Ishikawa (cell line): ENCODE measurements around the gene ROS1.

Source experiments
- CEBPB ChIP-seq: IDR thresholded peaks from 2 replicates; pipeline ENCODE4 v1.6.1; 2012
- CREB1 ChIP-seq: IDR thresholded peaks from 2 replicates; pipeline ENCODE4 v1.6.1; 2012; ENCODE audit warnings: low read depth
- EGR1 ChIP-seq: IDR thresholded peaks from 2 replicates; pipeline ENCODE4 v1.6.1; 2012
- EP300 ChIP-seq: IDR thresholded peaks from 2 replicates; pipeline ENCODE4 v1.6.1; 2012; ENCODE audit warnings: borderline replicate concordance
- FOXM1 ChIP-seq: IDR thresholded peaks from 2 replicates; pipeline ENCODE4 v1.6.1; 2012; ENCODE audit warnings: low read depth, borderline replicate concordance
- NFIC ChIP-seq: IDR thresholded peaks from 2 replicates; pipeline ENCODE4 v1.6.1; 2012
- RAD21 ChIP-seq: IDR thresholded peaks from 2 replicates; pipeline ENCODE4 v1.6.1; 2012; ENCODE audit warnings: low read depth
- TAF1 ChIP-seq: IDR thresholded peaks from 2 replicates; pipeline ENCODE4 v1.6.1; 2012; ENCODE audit warnings: low read depth, mild to moderate bottlenecking
- TCF12 ChIP-seq: IDR thresholded peaks from 2 replicates; pipeline ENCODE4 v1.6.1; 2012; ENCODE audit warnings: low read depth
- TEAD4 ChIP-seq: IDR thresholded peaks from 2 replicates; pipeline ENCODE4 v1.6.1; 2012
- YY1 ChIP-seq: IDR thresholded peaks from 2 replicates; pipeline ENCODE4 v1.6.1; 2012; ENCODE audit warnings: low read depth
- ZBTB7A ChIP-seq: IDR thresholded peaks from 2 replicates; pipeline ENCODE4 v1.6.1; 2012; ENCODE audit warnings: low read depth
- TF ChIP-seq, protein P1 (sequence below): IDR thresholded peaks from 2 replicates; pipeline ENCODE4 v1.6.1; 2012; ENCODE audit warnings: low read depth, mild to moderate bottlenecking
- TF ChIP-seq, protein P2 (sequence below): IDR thresholded peaks from 2 replicates; pipeline ENCODE4 v1.6.1; 2012
- TF ChIP-seq, protein P3 (sequence below): IDR thresholded peaks from 2 replicates; pipeline ENCODE4 v1.6.1; 2012

ROS1 gene

DNA sequence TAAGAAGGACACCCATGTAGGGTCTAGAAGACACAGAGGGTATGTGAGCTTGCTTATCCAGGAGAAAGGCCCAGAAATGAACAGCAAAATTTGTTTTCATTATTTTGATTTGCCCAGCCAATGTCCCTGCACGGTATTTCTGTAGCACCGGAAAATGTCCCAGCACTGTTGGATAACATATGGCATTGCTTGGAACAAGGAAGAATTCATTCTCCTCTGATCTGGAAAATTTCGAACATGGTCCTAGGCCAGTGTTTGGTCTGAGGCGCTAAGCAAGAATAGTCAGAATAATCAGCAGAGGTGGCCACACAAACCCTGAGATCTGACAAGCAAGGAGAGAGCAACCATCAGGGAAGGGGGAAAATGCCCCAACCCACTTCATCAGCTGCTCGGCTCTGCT, 26.6 kb downstream of the ROS1 start:
- TF ChIP-seq TCF12 (no peak), FOXM1 (no peak), ZBTB7A (no peak), CREB1 (no peak), NFIC (no peak), YY1 (no peak), CEBPB (no peak), TAF1 (no peak), EGR1 (no peak), RAD21 (no peak), TEAD4 (no peak), EP300 (no peak)
- TF ChIP-seq, protein P1, sequence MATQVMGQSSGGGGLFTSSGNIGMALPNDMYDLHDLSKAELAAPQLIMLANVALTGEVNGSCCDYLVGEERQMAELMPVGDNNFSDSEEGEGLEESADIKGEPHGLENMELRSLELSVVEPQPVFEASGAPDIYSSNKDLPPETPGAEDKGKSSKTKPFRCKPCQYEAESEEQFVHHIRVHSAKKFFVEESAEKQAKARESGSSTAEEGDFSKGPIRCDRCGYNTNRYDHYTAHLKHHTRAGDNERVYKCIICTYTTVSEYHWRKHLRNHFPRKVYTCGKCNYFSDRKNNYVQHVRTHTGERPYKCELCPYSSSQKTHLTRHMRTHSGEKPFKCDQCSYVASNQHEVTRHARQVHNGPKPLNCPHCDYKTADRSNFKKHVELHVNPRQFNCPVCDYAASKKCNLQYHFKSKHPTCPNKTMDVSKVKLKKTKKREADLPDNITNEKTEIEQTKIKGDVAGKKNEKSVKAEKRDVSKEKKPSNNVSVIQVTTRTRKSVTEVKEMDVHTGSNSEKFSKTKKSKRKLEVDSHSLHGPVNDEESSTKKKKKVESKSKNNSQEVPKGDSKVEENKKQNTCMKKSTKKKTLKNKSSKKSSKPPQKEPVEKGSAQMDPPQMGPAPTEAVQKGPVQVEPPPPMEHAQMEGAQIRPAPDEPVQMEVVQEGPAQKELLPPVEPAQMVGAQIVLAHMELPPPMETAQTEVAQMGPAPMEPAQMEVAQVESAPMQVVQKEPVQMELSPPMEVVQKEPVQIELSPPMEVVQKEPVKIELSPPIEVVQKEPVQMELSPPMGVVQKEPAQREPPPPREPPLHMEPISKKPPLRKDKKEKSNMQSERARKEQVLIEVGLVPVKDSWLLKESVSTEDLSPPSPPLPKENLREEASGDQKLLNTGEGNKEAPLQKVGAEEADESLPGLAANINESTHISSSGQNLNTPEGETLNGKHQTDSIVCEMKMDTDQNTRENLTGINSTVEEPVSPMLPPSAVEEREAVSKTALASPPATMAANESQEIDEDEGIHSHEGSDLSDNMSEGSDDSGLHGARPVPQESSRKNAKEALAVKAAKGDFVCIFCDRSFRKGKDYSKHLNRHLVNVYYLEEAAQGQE: no peak
- TF ChIP-seq, protein P2, sequence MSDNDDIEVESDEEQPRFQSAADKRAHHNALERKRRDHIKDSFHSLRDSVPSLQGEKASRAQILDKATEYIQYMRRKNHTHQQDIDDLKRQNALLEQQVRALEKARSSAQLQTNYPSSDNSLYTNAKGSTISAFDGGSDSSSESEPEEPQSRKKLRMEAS: no peak
- TF ChIP-seq, protein P3, sequence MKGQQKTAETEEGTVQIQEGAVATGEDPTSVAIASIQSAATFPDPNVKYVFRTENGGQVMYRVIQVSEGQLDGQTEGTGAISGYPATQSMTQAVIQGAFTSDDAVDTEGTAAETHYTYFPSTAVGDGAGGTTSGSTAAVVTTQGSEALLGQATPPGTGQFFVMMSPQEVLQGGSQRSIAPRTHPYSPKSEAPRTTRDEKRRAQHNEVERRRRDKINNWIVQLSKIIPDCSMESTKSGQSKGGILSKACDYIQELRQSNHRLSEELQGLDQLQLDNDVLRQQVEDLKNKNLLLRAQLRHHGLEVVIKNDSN: no peak

DNA sequence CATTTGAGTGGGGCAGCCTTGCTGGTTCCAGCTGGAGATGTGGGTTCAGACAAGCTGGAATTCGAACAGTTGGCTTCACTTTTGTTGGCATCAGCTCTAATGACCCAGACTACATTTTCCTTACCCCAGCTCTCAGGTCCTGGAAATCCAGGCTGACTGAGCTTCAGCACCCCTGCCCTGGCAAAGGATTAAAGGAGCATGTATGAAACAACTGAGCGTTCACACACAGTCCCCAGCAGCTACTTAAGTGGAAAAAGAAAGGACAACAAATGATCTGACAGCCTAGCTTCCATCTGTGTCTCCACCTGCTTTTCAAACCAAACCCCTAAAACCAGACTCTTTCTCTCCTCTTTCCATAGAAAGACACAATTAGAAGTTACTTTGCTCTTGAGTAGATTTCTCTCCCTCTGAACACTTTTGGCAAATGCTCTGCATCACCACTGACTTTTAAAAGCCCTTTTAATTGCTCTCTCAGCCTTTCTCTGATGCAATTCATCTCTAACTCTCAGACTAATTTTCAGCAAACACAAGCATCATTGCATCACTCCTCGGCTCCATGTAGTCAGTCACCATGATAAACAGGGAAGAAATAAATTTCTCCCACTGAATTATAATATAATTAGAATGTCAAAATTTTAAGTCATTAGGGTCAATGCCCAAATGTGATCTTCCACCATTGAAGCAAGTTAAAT, 28.1 kb downstream of the ROS1 start:
- TF ChIP-seq EP300: no peak
- TF ChIP-seq ZBTB7A: no peak
- no peak for TF ChIP-seq FOXM1
- TF ChIP-seq RAD21: no peak
- no peak for TF ChIP-seq TEAD4
- no peak for TF ChIP-seq YY1
- TF ChIP-seq TCF12: no peak
- no peak for TF ChIP-seq TAF1
- TF ChIP-seq, protein P3: no peak

DNA sequence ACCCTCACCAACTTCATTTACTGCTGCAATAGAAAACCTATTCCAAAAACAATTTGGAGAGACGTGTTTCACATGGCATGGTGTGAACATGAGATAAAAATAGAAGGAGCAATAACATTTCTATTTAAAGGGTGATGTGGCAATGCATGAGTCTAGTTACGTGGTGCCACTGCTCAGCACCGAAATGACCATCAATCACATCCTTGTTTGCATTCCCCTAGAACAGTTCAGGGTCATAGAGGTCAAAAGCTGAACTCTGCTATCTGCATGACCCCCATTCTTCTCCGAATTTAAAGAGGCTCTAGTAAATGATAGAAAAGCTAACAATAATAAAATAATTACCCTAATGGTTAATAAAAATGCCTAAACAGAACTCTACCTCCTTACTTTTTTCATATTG, 29.5 kb downstream of the ROS1 start:
- TF ChIP-seq EGR1: no peak
- TF ChIP-seq NFIC: no peak

DNA sequence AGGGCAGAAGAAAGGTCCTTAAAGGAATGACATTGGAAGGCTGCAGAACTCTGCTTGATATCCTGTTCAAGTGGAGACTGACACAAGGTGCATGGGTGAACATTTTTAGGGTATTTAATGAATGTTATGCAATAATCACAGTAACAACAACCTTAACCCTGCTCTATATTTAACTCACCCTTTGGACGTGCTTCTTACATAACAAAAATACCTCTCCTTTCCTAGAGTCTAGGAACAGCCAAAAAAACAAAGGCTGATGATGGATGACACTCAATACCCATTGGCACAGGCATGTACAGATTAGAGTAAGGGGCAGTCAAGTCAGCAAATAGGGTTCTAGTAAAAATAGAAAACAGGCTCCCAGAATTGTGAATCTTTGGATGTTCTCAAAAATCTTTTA, 30.6 kb downstream of the ROS1 start:
- TF ChIP-seq TEAD4 (no peak), TCF12 (no peak), RAD21 (no peak), CREB1 (no peak), ZBTB7A (no peak), CEBPB (no peak), YY1 (no peak), NFIC (no peak), TAF1 (no peak), FOXM1 (no peak), EGR1 (no peak), EP300 (no peak)
- TF ChIP-seq, protein P3: no peak
- TF ChIP-seq, protein P1: no peak
- TF ChIP-seq, protein P2: no peak

DNA sequence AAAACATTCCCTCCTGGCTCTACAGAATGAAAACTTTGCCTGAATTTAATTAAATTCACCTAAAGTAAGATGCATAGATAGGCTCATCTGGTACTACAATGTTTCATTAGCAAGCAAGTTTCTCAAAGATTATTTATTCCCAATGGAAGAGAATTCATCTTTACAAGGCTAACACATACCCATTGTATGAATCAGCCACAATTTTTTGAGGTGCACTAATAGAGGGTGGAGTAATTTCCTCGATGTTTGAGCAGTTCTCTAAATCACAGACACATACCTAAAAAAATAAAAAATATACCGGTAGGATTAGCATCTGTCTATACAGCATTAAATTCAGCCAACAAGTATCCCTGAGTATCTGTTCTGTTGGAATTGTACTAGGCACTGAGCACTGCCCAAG, 32.7 kb downstream of the ROS1 start:
- no peak for TF ChIP-seq CREB1
- TF ChIP-seq ZBTB7A: no peak
- TF ChIP-seq RAD21: no peak
- no peak for TF ChIP-seq TCF12
- no peak for TF ChIP-seq EGR1
- TF ChIP-seq, protein P1: no peak
- TF ChIP-seq TAF1: no peak
- no peak for TF ChIP-seq NFIC
- no peak for TF ChIP-seq YY1
- TF ChIP-seq FOXM1: no peak
- no peak for TF ChIP-seq EP300
- TF ChIP-seq CEBPB: no peak
